T-helper 1 cell treated with Interleukin-12 subunit alpha and Interleukin-12 subunit beta and Interleukin-4 antibody, amounts not matched to agents 30 μg/mL and 1 μg/mL, for 36 hours (primary cell): ENCODE measurements around the gene S100PBP.
"Not testable (repeated sequence)": the region's sequence is repeated elsewhere in the genome, so short reads cannot be mapped to it uniquely, and the experiment has no call there.

ENCODE experiments used
- H3K27ac Mint-ChIP-seq: one replicate; pipeline ENCODE4 v1.8.0; 2021; ENCODE audit warnings: mild to moderate bottlenecking, mixed read lengths
- H3K27me3 Mint-ChIP-seq: one replicate; pipeline ENCODE4 v1.8.0; 2021; ENCODE audit warnings: low read depth, mixed read lengths
- H3K36me3 Mint-ChIP-seq: one replicate; pipeline ENCODE4 v1.8.0; 2021; ENCODE audit warnings: low read depth, mixed read lengths
- H3K4me1 Mint-ChIP-seq: one replicate; pipeline ENCODE4 v1.8.0; 2021; ENCODE audit warnings: low read depth, mixed read lengths
- H3K4me3 Mint-ChIP-seq: one replicate; pipeline ENCODE4 v1.8.0; 2021; ENCODE audit warnings: mild to moderate bottlenecking, moderate library complexity, mixed read lengths
- H3K9me3 Mint-ChIP-seq: one replicate; pipeline ENCODE4 v1.8.0; 2021; ENCODE audit warnings: mixed read lengths

Gene S100PBP

GRCh38 chr1:32898056-32898455 is 80.6 kb downstream of the S100PBP start:
- H3K4me3 Mint-ChIP-seq = no peak overlapping the region

DNA sequence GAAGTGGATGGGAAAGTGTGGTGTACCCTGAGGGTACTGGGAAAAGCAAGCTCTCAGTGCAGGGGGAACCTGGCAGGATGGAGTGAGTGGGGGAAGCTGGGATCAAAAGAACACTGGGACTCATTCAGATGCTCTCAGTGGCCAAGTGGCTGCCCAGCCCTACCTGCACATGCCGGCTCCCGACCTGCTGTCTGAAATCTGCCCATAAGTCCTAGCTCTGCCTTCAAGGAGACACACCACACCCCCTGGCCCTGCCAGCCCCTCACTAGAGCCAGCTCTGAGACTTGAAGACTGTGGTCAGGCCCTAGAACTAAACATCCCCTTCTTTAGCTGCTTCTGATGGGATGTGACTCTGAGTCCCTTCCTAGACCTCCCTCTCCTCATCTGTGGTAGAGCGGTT is 81.5 kb downstream of the S100PBP start:
- no peaks in the 10 kb centered on the region for H3K36me3 Mint-ChIP-seq
- H3K4me1 Mint-ChIP-seq = peaks cover 4% of the 10 kb centered on the region
- no peaks in the 10 kb centered on the region for H3K9me3 Mint-ChIP-seq
- no peak overlapping the region for H3K4me3 Mint-ChIP-seq
- H3K27me3 Mint-ChIP-seq = peaks cover 73% of the 10 kb centered on the region
- no peak overlapping the region for H3K27ac Mint-ChIP-seq

More at GRCh38 chr1:32898056-32898455, 80.6 kb downstream of the S100PBP start:
- peaks cover 71% of the 10 kb centered on the region for H3K27me3 Mint-ChIP-seq
- peaks cover 4% of the 10 kb centered on the region for H3K4me1 Mint-ChIP-seq
- H3K36me3 Mint-ChIP-seq = no peaks in the 10 kb centered on the region
- H3K27ac Mint-ChIP-seq = no peak overlapping the region
- no peaks in the 10 kb centered on the region for H3K9me3 Mint-ChIP-seq

- Mint-ChIP-seq H3K9me3 (no peaks in the 10 kb centered on the region), H3K27me3 (peaks cover 72% of the 10 kb centered on the region), H3K36me3 (no peaks in the 10 kb centered on the region), H3K4me3 (no peak overlapping the region), H3K27ac (no peak overlapping the region), H3K4me1 (peaks cover 4% of the 10 kb centered on the region)
These were observed 82.3 kb downstream of the S100PBP start for GRCh38 chr1:32899586-32900296.

GRCh38 chr1:32900371-32900955 is 83.0 kb downstream of the S100PBP start:
- Mint-ChIP-seq H3K27me3 (peaks cover 73% of the 10 kb centered on the region), H3K4me1 (peaks cover 4% of the 10 kb centered on the region), H3K9me3 (no peaks in the 10 kb centered on the region), H3K4me3 (peak overlapping the region; percentile 59), H3K27ac (no peak overlapping the region), H3K36me3 (no peaks in the 10 kb centered on the region)

GRCh38 chr1:32900956-32901822 is 83.7 kb downstream of the S100PBP start, which contains the start of gene TMEM54:
Gene TMEM54 (minus strand): TSS chr1:32901389. CDS start chr1:32901238, 151 bp downstream.
- no peak within 1 kb of the TSS for H3K27ac Mint-ChIP-seq
- no peaks in the 10 kb centered on the region for H3K9me3 Mint-ChIP-seq
- H3K4me1 Mint-ChIP-seq = peaks cover 4% of the 10 kb centered on the region
- H3K36me3 Mint-ChIP-seq = no peaks in the 10 kb centered on the region
- peak within 1 kb of the TSS; percentile 74 for H3K4me3 Mint-ChIP-seq
- H3K27me3 Mint-ChIP-seq = peaks cover 72% of the 10 kb centered on the region

DNA sequence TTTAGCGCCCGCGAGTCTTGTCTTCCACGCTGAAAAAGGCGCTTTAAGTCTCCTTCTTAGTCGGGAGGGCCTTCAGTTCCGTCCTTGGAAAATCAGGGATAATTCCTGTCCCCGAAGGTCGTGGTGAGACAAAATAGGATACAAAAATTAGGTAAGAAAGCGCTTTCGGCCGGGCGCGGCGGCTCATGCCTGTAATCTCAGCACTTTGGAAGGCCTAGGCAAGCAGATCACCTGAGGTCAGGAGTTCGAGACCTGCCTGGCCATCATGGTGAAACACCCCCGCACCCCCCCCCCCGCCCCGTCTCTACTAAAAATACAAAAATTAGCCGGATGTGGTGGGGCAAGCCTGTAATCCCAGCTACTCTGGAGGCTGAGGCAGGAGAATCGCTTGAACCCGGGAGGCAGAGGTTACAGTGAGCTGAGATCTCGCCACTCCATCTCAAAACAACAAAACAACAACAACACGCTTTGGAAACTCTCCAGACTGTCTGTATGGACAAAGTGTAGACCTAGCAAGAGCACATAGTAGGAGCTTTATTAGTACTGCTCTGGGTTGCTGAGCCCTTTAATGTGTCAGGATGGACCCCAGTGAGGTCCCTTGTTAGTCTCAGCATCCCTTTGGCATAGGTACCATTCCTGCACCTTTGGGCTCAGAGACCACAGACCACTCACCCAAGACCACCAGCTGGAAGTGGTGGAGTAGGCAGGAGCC is 84.5 kb downstream of the S100PBP start:
- H3K4me3 Mint-ChIP-seq = peak overlapping the region; percentile 74
- no peak overlapping the region for H3K27ac Mint-ChIP-seq
- H3K36me3 Mint-ChIP-seq = no peaks in the 10 kb centered on the region
- peaks cover 4% of the 10 kb centered on the region for H3K4me1 Mint-ChIP-seq
- no peaks in the 10 kb centered on the region for H3K9me3 Mint-ChIP-seq
- peaks cover 67% of the 10 kb centered on the region for H3K27me3 Mint-ChIP-seq

DNA sequence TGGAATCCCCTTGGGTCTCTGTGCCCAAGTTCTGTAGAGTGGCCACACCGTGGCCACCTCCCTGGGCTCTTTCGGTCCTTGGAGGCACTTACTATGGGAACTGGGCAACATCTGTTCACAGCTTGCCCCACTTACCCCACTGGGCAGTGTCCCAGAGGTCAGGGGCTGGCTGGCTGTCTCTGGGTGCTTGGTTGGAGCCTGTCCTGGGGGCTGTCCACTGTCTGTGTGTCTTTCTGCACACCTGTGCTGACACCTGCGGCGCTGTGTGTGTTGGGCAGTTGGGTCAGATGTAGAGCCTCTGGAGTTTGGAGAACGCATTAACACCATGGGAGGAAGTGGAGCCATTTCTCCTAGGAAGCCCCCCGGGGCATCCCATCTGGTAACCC is 85.1 kb downstream of the S100PBP start:
- H3K36me3 Mint-ChIP-seq = no peaks in the 10 kb centered on the region
- H3K27me3 Mint-ChIP-seq = peaks cover 62% of the 10 kb centered on the region
- H3K9me3 Mint-ChIP-seq = no peaks in the 10 kb centered on the region
- H3K4me3 Mint-ChIP-seq = peak overlapping the region; percentile 69
- H3K27ac Mint-ChIP-seq = no peak overlapping the region
- H3K4me1 Mint-ChIP-seq = peaks cover 4% of the 10 kb centered on the region

DNA sequence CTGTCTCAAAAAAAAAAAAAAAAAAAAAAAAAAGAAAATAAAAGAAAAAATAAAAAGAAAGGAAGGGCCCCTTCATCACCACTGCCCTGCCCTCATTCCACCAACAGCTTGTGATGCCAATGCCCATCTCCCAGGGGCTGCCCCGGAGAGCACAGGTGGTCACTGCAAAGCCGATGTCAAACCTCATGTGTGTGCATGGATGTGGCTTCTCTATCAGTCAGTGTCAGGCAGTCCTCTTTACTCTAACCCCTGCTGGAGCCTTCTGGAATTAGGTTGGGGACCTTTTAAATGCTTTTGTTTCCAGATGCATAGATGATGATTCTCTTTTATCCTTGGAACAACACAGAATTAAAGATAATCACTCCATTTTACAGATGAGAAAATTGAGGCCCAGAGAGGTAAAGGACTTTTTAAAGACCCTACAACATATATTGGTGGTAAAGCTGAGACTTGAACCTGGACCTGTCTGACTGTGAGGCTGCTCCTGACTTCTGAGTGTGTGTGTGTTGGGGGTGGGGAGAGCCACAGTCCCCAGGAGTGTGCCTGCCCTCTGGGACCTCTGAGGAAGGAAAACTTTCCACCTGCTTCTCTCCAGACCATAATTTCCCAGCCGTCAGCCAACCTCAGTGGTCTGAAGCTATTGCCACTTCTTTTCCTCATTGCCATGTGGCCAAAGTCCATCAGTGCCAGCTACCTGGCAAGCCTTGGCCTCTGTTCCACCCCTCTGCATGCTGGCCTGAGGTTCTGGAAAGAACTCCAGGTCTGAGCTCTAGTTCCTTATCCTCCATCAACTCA is 86.7 kb downstream of the S100PBP start:
- Mint-ChIP-seq H3K27me3 (peaks cover 58% of the 10 kb centered on the region), H3K4me1 (peaks cover 4% of the 10 kb centered on the region), H3K27ac (no peak overlapping the region), H3K9me3 (no peaks in the 10 kb centered on the region), H3K36me3 (no peaks in the 10 kb centered on the region), H3K4me3 (no peak overlapping the region)

- H3K27me3 Mint-ChIP-seq = peaks cover 55% of the 10 kb centered on the region
- H3K36me3 Mint-ChIP-seq = no peaks in the 10 kb centered on the region
- H3K4me3 Mint-ChIP-seq = no peak overlapping the region
- no peak overlapping the region for H3K27ac Mint-ChIP-seq
- peaks cover 4% of the 10 kb centered on the region for H3K4me1 Mint-ChIP-seq
- H3K9me3 Mint-ChIP-seq = no peaks in the 10 kb centered on the region
These were observed 87.3 kb downstream of the S100PBP start for GRCh38 chr1:32904797-32905196.

DNA sequence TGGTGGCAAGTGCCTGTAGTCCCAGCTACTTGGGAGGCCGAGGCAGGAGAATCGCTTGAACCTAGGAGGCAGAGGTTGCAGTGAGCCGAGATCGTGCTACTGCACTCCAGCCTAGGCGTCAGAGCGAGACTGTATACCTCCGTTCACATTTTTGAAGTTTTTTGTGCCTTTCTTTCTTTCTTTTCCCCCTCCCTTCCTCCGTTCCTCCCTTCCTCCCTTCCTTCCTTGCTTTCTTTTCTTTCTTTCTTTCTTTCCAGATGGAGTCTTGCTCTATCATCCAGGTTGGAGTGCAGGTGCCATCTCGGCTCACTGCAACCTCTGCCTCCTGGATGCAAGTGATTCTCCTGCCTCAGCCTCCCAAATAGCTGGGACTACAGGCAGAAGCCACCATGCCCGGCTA is 88.1 kb downstream of the S100PBP start:
- peaks cover 54% of the 10 kb centered on the region for H3K27me3 Mint-ChIP-seq
- not testable (repeated sequence) for H3K4me3 Mint-ChIP-seq, H3K36me3 Mint-ChIP-seq, H3K4me1 Mint-ChIP-seq, H3K9me3 Mint-ChIP-seq, H3K27ac Mint-ChIP-seq

- H3K36me3 Mint-ChIP-seq = no peaks in the 10 kb centered on the region
- H3K27me3 Mint-ChIP-seq = peaks cover 49% of the 10 kb centered on the region
- H3K4me1 Mint-ChIP-seq = peaks cover 3% of the 10 kb centered on the region
- no peak overlapping the region for H3K4me3 Mint-ChIP-seq
- H3K9me3 Mint-ChIP-seq = no peaks in the 10 kb centered on the region
- H3K27ac Mint-ChIP-seq = no peak overlapping the region
These were observed 89.2 kb downstream of the S100PBP start for GRCh38 chr1:32906654-32907053.

DNA sequence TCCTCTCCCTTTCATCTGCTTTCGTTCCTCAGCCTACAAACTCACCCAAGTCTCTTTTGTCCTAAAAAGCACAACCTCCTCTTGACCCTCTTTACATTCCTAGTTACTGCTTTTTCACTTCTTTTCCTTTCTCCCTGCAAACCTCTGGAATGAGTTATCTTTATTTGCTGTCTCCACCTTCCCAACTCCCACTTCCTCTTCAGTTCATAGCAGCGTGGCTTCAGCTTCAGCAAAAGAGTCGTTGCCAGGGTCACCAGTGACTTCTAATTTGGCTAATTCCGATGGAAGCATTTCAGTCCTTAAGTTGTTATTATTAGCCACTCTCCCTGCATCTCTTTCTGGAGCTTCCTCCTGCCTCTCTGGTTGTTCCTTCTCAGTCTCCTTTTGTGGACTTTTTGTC is 90.0 kb downstream of the S100PBP start:
- H3K36me3 Mint-ChIP-seq = no peaks in the 10 kb centered on the region
- H3K27me3 Mint-ChIP-seq = peaks cover 41% of the 10 kb centered on the region
- H3K27ac Mint-ChIP-seq = no peak overlapping the region
- no peak overlapping the region for H3K4me3 Mint-ChIP-seq
- no peaks in the 10 kb centered on the region for H3K4me1 Mint-ChIP-seq
- H3K9me3 Mint-ChIP-seq = no peaks in the 10 kb centered on the region
